DOHH2 (cell line): ENCODE results near the gene RYR2.

Source experiments
- EZH2phosphoT487 ChIP-seq: fragments of 200-600 bp; sonication (generic); IDR thresholded peaks from 2 replicates; pipeline ENCODE4 v1.6.1; 2017; ENCODE audit warnings: borderline replicate concordance, mild to moderate bottlenecking, antibody characterized with exemption, low read length, moderate library complexity, mixed read lengths
- TF ChIP-seq, protein P1 (sequence below): fragments of 200-600 bp; sonication (generic); IDR thresholded peaks from one replicate; pipeline ENCODE4 v1.5.1; 2014; ENCODE audit warnings: antibody characterized with exemption, mild to moderate bottlenecking, low read depth, low read length; ENCODE audit not compliant: poor library complexity, severe bottlenecking

DNA sequence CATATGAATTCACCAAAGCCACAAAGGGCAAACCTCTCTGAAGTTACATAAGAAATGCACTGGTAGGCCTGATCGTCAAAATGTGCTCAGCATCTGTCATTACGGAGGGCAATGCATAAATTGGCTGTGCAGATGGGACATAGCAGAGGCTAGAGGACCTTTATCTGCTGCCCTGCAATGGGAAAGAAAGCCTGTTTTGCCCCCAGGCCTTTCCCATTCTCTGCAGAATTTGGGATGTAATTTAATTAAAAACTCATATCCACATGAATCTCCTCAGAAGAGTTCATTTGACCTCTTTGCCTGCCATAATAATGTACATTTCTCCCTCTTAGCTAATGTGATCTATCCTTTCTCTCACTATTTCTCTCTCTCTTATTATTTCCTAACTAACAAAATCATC lies 690.7 kb downstream of the RYR2 start:
- TF ChIP-seq, protein P1, sequence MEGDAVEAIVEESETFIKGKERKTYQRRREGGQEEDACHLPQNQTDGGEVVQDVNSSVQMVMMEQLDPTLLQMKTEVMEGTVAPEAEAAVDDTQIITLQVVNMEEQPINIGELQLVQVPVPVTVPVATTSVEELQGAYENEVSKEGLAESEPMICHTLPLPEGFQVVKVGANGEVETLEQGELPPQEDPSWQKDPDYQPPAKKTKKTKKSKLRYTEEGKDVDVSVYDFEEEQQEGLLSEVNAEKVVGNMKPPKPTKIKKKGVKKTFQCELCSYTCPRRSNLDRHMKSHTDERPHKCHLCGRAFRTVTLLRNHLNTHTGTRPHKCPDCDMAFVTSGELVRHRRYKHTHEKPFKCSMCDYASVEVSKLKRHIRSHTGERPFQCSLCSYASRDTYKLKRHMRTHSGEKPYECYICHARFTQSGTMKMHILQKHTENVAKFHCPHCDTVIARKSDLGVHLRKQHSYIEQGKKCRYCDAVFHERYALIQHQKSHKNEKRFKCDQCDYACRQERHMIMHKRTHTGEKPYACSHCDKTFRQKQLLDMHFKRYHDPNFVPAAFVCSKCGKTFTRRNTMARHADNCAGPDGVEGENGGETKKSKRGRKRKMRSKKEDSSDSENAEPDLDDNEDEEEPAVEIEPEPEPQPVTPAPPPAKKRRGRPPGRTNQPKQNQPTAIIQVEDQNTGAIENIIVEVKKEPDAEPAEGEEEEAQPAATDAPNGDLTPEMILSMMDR = no peak
- TF ChIP-seq EZH2phosphoT487 = no peak
